Tibial nerve (tissue), 4 donors: ENCODE data around the gene PARP15.

ENCODE experiments used
- CTCF ChIP-seq, 5 experiments: fragments of 200-600 bp in 3 of 5; fragments of 450-650 bp in 2 of 5; sonication (generic) in 3 of 5; IDR thresholded peaks; one replicate each; pipeline ENCODE4 v1.5.1; 2016 to 2019; ENCODE audit warnings: antibody characterized with exemption in 5 of 5, mild to moderate bottlenecking in 3 of 5, moderate library complexity in 2 of 5
- EP300 ChIP-seq, 2 donors: sonication (generic); formaldehyde crosslinking; IDR thresholded peaks; one replicate each; pipeline ENCODE4 v1.6.1; 2017; ENCODE audit warnings: antibody characterized with exemption in 2 of 2, mild to moderate bottlenecking in 1 of 2
- POLR2A ChIP-seq, 2 donors: fragments of 450-650 bp; IDR thresholded peaks; one replicate each; pipeline ENCODE4 v1.6.1; 2017; ENCODE audit warnings: antibody characterized with exemption in 2 of 2, mild to moderate bottlenecking in 2 of 2, moderate library complexity in 2 of 2

GRCh38 chr3:122562923-122563716, 14.3 kb upstream of the PARP15 start:
- TF ChIP-seq POLR2A (IDR thresholded peaks at IDR 0.05) (no peak), CTCF (IDR thresholded peaks at IDR 0.05) (no peak), EP300 (IDR thresholded peaks at IDR 0.05) (no peak)
